Measurements from ENCODE around the gene TIMP1.

Gene TIMP1

DNA sequence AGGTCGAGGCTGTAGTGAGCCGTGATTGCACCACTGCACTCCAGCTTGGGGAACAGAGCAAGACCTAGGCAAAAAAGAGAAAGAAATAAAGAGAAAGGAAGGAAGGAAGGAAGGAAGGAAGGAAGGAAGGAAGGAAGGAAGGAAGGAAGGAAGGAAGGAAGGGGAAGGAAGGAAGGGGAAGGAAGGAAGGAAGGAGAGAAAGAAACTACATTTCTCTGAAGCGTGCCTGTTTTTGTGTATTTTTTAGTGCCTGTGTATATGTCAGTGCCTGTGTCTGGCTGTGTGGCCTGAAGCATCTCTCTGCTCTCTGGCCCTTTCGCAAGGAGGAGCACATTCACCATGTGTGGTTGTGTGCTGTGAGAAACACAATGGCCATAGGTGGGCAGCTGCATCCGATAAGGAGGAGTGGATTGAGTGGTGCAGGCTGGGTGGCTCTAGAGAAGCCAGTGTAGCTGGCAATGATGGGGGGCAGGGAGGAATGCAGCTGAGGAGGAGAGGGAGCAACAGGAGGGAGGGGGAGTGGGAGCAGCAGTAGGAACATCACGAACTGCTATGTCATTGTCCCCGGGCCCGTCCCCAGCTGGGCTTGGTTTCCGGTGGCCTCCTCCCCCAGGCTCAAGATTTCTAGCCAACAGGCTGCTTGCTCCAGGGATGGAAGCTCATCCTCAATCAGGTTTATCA, 26.0 kb downstream of the TIMP1 start:
- no peak for DNase-seq

DNA sequence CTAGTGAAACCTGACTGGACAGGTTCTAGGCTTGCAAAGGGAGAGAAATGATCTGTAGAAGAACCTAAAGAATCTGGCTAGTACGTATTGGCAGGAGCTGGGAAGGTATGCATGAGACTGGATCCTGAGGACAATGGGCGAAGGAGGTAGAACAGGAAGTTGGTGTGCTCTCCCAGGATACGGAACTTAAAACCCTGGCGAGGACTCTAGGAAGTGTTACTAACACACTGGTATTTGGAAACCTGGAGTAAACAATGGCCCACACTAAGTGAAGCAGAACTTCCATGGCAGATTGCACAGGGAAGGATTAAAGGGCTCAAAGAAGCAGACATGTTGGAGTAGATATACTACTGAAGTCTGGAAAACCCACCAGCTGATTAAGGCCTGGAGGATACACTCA, 28.3 kb downstream of the TIMP1 start:
- no peak for DNase-seq

DNA sequence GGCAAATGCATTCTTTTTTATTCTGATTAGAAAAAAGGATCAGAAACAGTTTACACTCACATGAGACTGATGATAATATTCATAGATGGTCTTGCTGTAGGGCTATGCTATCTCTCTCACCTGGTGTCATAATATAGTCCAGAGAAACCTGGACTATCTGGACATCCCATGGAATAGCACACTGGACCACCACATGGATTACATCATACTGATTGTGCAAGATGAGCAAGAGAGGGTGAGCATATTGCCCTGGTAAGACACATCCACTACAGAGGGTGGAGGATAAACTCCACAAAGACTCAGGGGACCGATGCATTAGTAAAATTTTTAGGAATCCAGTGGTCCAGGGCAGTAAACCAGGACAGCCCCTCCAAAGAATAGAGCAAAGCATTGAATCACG, 29.3 kb downstream of the TIMP1 start:
- DNase-seq, result no peak

DNA sequence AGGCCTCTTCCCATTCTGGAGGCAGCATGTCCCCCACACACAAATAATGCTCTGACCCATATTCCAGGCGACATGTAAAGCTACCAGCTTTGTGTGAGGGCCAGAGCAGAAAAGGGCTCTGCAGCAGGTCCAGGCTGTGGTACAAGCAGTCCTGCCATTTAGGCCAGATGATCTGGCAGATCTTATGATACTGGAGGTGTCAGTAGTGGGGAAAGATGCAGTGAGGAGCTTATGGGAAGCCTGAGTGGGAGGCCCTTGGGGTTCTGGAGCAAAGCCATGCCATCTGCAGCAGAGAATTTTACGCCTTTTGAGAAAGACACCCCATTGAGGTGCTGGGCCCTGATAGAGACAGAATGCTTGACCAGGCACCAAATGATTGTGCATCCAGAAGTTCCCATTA, 29.7 kb downstream of the TIMP1 start:
- DNase-seq, result no peak

DNA sequence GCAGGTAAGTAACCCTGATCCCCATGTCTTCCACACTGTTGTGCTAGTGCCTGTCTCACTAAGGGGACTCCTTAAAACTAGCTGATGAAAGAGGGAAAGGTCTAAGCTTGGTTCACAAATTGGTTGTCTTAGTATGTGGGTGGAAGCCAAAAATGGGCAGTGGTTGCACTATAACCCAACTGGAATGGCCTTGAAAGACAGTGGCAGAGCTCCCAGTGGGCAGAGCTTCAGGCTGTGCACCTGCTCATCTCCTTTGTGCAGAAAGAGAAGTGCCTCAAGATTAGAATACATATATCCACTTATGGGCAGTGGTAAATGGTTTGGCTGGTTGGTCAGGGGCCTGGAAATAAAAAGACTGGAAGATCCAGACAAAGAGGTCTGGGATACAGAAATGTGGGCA, 30.2 kb downstream of the TIMP1 start:
- no peak for DNase-seq

DNA sequence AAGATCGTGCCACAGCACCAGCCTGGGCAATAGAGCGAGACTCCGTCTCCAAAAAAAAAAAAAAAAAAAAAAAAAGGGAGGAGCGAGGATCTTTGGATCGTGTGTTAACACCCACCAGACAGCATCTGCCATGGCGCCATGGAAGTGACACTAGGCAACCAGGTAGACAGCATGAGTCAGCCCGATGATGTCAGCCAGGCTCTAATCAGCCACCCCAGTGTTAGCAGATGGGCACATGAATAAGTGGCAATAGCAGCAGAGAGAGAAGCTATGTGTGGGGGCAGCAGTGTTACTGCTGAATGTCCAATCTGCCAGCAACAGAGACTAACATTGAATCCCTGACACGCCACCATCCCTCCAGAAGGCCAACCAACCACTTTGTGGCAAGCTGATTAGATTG, 30.8 kb downstream of the TIMP1 start:
- no peak for DNase-seq

DNA sequence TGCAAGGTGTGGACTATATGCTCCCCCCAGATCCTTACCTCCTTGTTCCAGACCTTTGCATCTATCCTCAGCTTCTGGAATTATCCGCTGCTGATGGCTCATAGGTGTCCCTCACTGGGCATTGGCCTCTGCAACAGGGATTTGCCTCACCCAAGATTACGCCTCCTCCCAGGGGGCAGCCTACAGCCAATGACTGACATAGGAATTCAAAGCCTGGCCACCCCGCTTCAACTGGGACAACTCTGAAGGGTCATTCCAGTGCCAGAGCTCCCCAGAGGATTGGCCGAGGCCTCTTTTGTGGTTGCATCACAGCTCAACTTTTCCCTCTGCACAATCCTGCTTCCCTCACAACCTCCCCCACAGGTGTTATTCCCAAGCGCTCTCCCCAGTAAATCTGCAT, 32.4 kb downstream of the TIMP1 start:
- no peak for DNase-seq

DNA sequence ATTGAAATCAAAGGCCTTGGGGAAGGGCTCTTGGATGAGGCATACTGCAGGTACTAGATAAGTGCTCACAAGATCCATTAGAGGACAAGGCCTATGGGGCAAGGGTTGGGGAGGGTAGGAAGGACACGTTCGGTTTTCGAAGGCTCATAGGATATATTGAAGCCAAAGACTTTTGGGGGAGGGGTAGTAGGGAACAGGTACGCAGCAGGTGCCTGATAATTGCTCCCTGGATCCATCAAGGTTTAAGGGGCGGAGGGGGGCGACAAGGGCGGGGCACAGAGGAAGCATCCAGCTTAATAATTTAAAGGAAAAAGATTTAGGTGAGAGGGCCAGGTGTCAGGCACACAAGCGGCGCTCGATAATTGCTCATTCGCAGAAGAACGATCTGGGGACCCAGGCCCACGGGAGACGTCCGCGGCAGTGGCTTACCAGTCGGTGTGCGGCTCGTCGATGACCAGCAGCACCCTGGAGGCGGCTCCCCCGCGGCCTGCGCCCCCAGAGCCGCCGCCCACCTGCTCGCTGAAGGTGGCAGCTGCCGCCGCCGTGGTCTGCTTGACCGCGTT, 36.8 kb downstream of the TIMP1 start:
- no peak for DNase-seq

DNA sequence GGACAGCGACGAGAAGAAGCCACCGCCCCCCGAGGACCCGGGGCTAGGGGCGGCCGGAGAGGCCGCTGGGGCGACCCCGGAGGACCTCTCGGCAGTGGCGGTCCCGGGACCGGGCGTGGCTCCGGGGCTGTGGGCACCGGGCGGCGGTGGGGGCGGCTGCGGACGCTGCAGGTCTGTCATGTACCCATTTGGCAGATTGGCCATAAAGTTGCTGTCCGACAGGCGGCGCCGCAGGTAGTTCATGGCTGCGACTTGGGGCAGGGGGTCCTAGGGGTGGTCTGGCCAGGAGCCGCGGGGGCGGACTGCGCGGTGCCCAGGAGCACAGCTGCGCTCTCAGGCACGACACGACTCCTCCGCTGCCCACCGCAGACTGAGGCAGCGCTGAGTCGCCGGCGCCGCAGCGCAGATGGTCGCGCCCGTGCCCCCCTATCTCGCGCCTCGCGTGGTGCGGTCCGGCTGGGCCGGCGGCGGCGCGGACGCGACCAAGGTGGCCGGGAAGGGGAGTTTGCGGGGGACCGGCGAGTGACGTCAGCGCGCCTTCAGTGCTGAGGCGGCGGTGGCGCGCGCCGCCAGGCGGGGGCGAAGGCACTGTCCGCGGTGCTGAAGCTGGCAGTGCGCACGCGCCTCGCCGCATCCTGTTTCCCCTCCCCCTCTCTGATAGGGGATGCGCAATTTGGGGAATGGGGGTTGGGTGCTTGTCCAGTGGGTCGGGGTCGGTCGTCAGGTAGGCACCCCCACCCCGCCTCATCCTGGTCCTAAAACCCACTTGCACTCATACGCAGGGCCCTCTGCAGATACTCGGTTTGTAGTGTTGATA, 37.5 kb downstream of the TIMP1 start, which contains the start of gene SYN1:
SYN1 (minus strand) TSS at position 372 of the 817 bp plus-strand sequence; CDS start at position 243, 129 bp downstream.
- DNase-seq, result peak; percentile 46

DNA sequence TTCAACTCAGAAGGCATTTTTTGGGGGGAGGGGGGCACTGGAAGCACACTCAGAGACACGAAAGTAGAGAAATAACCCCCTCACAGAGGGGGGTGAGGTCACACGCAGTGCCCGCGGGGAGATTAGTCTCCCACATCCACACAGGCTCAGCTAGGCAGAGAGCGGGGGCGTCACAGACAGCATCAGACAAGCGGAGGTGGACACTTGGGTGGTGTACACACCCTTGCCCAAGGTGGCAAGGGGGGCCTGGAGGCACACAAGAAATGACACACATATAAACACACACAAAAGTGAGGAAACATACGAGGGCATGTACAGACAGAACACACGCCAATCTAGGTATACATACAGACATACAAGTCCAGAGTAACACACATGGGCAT, 38.1 kb downstream of the TIMP1 start:
- DNase-seq, result no peak

DNA sequence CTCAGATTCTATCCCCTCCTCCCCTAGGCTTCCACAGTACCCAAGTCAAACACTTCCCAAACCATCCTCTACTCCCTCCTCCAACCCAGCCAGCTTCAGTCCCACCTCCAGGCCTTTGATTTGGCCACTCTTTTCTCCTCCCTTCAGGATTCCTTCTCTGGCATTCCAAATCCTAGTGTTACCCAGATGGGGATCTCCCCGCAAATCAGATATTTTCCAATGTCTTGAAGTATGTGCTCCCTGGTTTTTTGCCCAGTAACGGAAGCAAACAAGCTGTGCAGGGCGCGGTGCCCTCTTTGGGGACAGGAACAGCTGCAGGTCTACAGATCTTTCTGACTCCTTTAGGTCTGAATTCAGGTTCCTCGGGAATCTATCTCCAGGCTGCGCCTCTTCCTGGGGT, 39.6 kb downstream of the TIMP1 start:
- DNase-seq, result no peak

DNA sequence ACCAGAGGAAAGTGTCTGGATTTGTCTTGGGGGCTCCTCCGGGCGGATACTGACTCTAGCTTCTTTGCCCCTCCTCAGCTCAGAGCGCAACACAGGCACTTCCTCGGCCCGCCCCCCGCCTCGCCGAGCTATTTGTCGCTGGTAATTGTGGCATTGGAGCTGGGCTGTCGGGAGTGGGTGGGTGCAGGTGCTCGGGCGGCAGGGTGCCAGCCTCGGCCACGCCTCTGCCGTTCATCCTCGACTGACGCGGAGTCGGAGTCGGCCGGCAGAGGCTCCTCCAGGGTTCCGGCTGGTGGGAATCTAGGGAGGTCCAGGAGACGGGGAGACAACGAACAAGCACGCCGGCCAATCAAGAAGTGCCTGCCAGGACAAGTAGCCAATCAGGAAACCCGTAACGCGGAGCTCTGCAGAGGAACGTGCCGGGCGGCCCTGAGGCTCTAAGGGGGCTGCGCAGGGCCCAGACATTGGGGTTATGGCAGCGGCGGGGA, 41.3 kb downstream of the TIMP1 start:
- peak; percentile 61 for DNase-seq

DNA sequence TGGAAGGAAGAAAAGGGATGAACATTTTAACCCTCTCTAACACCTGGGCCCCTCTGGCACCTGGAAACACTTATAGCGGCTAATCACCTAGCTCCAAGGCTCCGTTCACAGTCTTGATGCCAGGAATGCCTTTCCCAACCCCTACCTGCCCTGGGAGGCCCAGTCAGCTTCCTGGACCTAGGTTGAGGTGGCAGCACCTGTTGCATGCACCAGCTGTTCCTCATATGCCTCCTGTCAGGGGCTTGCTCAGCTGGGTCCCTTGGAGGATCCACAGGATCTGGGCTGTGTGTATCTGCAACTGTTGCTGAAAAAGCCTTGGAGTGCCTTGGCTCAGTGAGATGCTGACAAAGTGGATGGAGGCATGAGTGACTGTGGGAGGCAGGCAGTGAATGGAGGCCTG, 43.1 kb downstream of the TIMP1 start:
- DNase-seq, result no peak

DNA sequence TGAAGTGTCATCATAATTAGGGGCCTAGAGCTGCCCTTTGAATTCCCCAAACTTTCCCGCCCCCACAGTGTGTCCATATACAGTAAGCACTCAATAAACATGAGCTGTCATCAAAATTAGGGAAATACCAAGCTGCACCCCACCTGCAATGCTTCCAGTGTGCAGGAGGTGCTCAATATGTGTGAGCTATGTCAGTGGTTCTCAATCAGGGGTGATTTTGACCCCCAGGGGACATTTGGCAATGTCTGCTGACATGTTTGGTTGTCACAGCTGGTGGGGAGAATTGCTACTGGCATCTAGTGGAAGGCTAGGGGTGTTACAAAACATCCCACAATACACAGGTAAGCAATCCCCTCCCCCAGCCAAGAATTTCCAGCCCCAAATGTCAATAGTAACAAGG, 46.7 kb downstream of the TIMP1 start:
- no peak for DNase-seq

DNA sequence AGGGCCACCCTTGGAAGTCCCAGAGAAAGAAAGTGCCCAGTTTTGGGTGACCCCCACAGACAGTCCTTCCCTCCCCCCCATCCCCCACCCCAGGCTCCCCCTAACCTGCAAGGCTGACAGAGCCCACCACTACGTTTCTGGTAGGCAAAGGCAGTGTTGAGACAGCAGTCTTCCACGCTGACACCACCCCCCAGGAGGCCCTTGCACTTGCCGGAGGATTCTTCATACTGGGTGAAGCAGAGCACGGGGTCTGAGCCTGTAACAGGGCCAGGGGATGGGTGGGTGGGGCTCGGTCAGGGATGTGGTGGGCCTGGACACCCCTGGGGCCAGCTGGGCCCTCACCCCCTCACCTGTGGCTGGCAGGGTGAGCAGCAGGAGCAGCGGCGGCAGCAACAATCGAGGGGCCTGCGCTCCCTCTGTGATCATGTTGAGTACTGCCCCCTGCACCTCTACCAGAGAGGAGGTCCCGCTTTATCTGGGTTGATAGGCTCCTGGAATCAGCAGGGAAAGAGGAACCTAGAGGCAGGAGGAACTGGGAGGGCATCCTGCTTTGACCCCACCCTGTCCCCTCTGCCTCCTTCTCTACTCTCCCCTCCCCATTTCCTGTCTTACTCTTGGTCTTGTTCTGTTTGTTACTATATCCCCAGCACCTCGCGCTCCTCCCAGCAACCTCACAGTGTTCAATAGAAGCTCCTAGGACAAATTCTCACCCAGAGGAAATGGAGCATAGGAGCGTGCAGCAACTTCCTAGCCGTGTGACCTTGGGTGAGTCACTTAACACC, 47.4 kb downstream of the TIMP1 start, which contains the start of gene CFP:
CFP (minus strand) TSS at position 512 of the 782 bp plus-strand sequence; CDS start at position 426, 86 bp downstream.
- DNase-seq, result no peak

DNA sequence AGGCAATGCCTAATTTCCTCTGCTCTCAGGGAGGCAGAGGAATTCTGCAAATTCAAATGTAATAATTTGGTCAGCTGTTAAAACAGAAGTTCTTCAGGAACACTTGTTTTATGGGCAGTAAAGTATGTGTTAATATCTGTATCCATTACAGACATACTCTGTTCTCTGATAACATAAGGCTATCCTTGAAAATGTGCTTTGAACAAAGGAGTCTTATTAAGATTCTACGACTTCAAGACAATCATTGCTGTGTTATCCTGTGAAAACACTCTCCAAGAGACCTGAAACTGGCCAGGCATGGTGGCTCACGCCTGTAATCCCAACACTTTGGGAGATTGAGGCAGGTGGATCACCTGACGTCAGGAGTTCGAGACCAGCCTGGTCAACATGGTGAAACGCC, 49.4 kb downstream of the TIMP1 start:
- DNase-seq, result no peak

DNA sequence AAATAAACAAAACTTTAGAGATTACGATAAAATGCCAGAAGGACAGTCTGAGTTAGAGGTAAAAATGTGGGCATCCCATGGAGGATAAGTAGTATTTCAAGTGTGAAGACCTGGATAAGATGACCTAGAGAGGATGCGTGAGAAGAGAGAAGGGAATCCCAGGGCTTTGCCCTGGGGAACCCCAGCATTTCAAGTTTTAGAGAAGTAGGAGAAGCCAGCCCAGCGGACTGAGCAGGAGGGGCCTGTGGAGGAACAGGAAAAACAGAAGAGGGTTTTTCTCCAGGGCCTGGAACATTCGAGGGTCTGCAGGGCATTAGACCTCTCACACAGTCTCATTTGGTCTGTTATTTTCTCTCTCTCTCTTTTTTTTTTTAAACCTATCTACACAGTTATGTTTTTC, 50.4 kb downstream of the TIMP1 start:
- no peak for DNase-seq

DNA sequence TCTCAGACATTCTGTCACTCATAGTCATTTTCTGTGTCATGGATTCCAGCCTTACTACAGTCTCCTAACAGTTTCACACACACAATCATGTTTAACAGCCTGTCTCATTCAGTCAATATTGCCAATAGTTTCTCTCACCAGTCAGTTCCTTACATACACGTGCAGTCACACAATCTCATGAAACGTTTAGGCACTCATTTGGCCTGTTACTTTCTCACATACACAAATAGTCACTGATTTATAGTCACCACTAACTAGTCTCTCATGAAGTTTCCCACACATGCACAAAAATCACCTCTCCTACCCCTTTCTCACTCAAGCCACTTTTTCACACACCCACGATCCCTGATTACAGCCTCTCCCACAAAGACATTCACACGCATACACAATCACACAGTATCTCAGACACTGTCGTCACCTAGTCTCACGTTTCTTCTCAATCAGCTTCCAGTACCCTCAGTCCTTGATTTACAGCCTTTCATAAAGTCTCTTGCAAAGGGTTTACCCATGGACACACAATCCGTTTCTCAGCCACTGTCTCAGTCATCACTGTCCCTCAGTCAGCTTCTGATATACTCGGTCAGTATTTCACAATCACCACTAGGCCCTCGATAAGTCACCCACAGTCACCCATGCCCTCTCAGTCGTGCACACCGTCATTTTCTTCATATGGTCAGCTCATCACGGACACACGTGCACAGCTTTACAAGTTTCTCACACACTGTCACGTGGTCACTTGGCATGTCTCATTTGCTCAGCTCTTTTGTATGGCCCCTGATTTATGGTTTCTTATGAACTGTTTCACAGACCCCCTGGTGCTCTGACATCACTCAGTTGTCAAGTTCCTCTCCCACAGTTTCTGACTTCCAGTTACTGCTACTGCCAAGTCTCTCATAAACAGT, 51.7 kb downstream of the TIMP1 start:
- no peak for DNase-seq

DNA sequence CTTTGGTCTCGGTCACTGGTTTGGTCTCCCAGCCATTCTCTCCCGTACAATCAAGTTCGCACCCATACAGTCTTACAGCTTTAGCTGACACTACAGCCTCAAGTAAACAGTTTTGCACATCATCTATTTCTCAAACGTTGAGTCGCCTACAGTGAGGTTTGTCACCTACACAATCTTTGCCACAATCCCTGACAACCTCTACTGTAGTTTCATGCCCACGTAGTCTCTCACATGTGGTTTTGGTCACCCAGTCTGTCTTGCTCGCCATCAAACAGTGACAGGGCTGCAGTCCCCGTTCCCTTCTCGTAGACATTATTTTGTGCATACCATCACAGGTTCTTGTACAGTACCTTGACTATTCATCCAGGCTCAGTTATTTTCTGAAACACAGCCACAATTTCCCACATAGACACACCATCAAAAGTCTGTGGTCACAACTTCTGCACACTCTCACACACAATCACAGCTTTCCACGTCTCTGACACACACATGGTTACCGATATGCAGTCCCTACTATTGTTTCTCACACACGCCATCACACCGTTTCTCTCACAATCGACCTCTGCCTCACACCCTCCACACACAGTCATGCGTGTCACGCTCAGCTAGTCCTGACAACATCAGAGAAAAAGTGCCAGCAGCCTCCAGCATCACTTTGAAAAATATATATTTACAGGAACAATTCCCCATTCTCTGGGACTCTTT, 52.8 kb downstream of the TIMP1 start:
- no peak for DNase-seq

All from NCI-H748 treated with DMSO at 0.1 percent for 48 hours (cell line).